Measurements from ENCODE around the gene RNF224.

The RNF224 gene

GRCh38 chr9:137269231-137269772, 42.0 kb downstream of the RNF224 start:
- DNase-seq (ENCODE audit: extremely low read depth in 1 of 2, low read depth in 1 of 2), result no peak

- no peak for DNase-seq (ENCODE audit: extremely low read depth in 1 of 2, low read depth in 1 of 2)
These were observed 43.8 kb downstream of the RNF224 start for GRCh38 chr9:137270929-137271695.

GRCh38 chr9:137271696-137272076, 44.4 kb downstream of the RNF224 start:
- no peak for DNase-seq (ENCODE audit: extremely low read depth in 1 of 2, low read depth in 1 of 2)

GRCh38 chr9:137272241-137273094, 45.2 kb downstream of the RNF224 start:
- DNase-seq (ENCODE audit: extremely low read depth in 1 of 2, low read depth in 1 of 2), result no peak

GRCh38 chr9:137273095-137273490, 45.8 kb downstream of the RNF224 start:
- no peak for DNase-seq (ENCODE audit: extremely low read depth in 1 of 2, low read depth in 1 of 2)

- no peak for DNase-seq (ENCODE audit: extremely low read depth in 1 of 2, low read depth in 1 of 2)
These were observed 46.5 kb downstream of the RNF224 start for GRCh38 chr9:137273611-137274320.

GRCh38 chr9:137275203-137275587, 47.9 kb downstream of the RNF224 start:
- no peak for DNase-seq (ENCODE audit: extremely low read depth in 1 of 2, low read depth in 1 of 2)

GRCh38 chr9:137275588-137276472, 48.5 kb downstream of the RNF224 start:
- no peak for DNase-seq (ENCODE audit: extremely low read depth in 1 of 2, low read depth in 1 of 2)

GRCh38 chr9:137276473-137277328, 49.4 kb downstream of the RNF224 start:
- DNase-seq (ENCODE audit: extremely low read depth in 1 of 2, low read depth in 1 of 2), result no peak

GRCh38 chr9:137277329-137278041, 50.2 kb downstream of the RNF224 start, which contains the start of gene TOR4A:
Gene TOR4A, plus strand, starts transcription at chr9:137277726. Its CDS starts 964 bp downstream, at chr9:137278690.
- DNase-seq (ENCODE audit: extremely low read depth in 1 of 2, low read depth in 1 of 2), result no peak

GRCh38 chr9:137278061-137278701, 50.9 kb downstream of the RNF224 start:
- no peak for DNase-seq (ENCODE audit: extremely low read depth in 1 of 2, low read depth in 1 of 2)
